GM19372 (cell line): ENCODE data around the gene AHI1.

Experiments
- ATAC-seq: cut with Tn5 transposase; IDR thresholded peaks from one replicate; pipeline ENCODE4 v1.9.1; 2021; ENCODE audit warnings: mild to moderate bottlenecking, low read depth, moderate library complexity; ENCODE audit not compliant: unreplicated experiment

The AHI1 gene

DNA sequence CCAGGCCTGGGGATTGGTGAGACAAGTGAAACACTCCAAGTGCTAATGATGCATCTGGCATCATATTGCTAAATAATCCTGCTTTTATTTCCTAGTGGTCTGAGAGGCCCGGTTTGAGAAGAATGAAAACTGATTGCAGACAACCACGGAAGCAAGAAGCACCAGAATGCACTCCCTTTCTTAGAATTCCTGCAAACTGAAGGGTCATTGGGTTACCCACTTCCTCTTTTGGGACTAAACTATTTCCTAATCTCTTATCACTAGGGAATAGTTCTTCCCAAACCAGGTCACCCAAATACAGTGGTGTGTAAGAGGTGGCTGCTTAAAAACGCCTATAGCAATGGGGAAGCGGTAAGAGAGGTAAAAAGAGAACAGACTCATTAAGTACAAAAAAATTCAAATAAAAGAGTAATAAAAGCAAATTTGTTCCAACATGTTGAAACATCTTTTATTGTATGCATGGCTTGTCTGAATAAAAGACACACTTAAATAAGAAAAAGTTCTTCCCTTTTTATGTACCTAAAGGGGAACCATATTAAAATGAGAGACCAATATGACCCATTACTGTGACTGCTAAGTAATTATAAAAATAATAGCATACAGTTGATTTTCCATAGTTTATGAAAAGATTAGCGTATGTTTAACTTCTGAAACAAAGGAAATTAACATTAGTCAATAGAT lies 190.7 kb downstream of the AHI1 start:
- no peak for ATAC-seq

DNA sequence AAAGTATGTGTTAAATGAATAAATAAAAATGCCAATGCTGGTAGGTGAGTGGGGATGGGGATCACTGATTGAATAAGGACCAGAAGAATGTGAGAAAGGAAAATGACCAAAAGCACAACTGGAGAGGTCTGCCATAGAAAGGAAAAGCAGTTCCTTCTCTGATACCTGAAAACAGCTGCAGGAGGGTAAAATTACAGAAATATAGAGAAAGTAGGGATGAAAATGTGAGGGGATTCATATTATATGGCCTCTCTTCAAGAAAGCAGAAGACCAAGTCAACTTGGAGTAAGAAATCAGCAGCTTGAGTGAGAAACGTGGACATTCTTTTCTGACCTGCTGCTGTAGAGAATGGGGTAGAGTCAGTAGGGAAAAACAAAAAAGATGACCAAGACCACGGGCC lies 191.4 kb downstream of the AHI1 start:
- no peak for ATAC-seq

DNA sequence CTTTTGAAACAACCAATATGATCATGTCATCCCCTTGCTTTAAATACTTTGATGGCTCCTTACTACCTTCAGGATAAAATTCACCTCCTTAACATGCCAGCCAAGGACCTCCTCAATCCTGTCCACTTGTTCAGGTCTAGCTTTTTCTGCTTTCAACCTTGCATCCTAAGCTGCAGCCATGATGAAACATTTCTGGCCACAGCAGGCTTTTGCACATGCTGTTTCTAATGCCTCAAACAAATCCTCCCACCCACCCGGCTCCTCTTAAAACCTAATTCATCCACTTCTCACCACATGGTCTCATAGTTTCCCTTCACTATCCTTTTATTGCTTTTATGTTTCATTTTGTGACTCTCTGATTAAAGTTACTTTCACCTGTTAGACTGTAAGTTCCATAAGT lies 191.9 kb downstream of the AHI1 start:
- no peak for ATAC-seq

GRCh38 chr6:135304883-135305282 lies 192.7 kb downstream of the AHI1 start:
- no peak for ATAC-seq

DNA sequence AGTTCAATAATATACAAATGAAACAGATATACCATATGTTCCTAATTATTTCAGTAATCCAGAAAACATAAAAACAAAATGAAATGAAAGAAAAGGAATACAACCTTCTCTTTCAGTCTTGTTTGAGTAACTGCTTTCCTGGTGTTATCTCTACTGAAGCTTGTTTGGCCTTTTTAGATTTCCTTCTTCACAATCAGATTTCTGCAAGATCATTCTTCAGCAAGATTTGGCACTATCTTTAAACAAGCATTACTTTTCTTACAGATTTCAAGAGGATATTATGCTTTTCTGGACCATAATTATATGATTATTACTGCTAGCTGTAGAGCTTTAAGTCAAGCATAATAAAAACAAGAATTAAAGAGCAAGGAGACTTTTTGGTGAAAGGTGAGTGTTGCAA lies 196.2 kb downstream of the AHI1 start:
- ATAC-seq, result no peak

- no peak for ATAC-seq
Observed at GRCh38 chr6:135300576-135300975, 197.0 kb downstream of the AHI1 start.

DNA sequence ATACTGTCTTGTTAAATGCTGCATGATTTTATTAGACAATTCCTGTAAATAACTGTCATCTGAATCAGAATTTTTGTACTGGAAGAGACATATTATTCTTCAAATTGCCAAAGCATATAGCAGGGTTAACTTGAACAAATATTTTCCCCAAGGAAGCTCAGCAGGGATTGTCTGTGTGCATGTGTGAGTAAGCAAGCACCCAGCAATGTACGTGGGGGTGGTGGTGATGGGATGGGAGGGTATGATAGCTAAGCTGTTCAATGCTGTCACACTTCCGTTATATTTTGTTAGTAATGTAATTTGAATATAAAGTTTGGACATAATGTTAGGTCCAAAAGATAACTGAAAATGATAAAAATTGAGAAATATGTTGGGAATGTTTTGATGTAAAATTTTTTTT lies 198.3 kb downstream of the AHI1 start:
- ATAC-seq, result no peak

- no peak for ATAC-seq
Observed at GRCh38 chr6:135298455-135298854, 199.1 kb downstream of the AHI1 start.

DNA sequence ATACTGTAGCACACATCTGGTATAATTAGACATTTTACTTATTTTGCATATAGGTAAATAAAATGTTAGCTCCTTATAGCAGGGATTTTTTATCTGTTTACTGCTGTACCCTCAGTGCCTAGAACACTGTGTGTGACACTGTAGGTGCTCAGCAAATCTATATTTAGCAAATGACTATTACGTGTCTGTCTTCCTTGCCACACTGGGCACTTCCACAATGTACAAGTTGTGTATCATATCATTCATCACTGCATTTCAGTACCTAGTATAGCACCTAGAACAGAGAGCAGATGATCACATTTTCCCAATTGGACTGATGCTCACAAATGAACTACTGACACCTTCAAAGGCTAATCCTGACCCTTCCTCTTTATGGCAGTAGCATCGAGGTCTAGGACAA lies 200.8 kb downstream of the AHI1 start:
- no peak for ATAC-seq

- ATAC-seq, result no peak
Observed at GRCh38 chr6:135295085-135295484, 202.5 kb downstream of the AHI1 start.

DNA sequence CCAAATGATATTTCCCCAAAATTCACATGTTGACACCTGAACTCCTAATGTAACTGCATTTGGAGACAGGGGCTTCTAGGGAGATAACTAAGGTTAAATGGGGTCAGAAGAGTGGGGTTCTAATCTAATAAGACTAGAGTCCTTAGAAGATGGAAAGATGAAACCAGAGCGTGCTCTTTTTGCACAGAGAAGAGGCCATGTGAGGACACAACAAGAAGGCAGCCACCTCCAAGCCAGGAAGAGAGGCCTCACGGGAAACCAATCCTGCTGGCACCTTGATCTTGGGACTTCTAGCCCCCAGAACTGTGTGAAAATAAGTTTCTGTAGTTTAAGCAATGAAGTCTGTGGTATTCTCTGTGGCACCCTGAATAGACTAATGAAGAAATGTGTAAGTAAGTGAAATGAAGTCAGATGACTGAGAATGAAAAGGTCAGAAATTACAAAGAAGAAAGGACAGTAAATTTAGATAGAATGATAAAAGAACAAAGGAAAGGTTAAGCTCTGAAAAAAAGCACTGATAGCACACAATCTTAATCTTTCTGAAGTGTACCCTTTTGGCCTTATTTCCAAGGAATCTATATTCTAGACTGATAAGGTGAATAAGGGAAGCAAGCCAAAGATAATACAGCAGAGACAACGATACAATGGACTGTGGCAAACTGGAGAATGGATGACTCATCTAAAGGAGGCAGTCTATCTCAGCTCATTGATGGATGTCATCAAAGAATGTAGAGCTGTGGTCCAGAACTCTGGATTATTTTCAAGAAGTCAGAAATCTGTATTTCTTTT lies 206.1 kb downstream of the AHI1 start:
- no peak for ATAC-seq

DNA sequence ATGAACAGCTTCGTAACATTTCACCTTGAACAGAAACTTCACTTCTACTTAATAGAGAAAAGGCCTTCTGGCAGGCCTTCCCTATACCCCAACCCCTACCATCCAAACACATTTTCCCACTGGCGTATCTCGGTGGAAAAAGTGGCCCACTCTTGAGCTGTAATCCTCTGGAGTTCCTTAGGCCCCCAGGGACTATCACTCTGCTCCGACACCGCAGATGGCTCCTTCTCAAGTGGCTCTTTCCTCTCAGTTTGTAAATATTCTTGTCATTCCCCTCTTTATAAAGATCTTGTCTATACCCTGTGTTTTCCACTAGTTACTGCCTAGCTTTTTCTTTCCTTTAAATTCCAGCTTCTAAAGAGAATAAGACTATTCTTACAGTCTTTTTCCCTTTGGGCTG lies 207.7 kb downstream of the AHI1 start:
- no peak for ATAC-seq

- no peak for ATAC-seq
Observed at GRCh38 chr6:135286962-135287538, 210.5 kb downstream of the AHI1 start.

DNA sequence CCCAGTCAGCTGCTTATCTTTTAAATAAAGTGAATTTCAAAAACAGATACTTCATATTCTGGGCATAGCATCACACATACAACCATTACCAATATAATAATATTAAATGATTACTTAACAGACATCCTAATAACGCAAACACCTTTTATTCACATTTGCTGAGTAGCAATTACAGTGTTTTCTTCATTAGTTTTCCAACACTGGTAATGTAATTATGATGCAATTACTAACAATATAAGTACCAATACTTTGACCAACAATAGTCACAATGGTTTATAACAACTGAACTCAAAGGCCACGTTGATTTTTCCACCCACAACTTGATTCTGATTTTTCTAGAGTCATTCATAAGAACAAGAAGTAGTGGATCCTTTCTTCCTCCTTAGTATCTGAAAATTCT lies 212.4 kb downstream of the AHI1 start:
- ATAC-seq, result no peak

DNA sequence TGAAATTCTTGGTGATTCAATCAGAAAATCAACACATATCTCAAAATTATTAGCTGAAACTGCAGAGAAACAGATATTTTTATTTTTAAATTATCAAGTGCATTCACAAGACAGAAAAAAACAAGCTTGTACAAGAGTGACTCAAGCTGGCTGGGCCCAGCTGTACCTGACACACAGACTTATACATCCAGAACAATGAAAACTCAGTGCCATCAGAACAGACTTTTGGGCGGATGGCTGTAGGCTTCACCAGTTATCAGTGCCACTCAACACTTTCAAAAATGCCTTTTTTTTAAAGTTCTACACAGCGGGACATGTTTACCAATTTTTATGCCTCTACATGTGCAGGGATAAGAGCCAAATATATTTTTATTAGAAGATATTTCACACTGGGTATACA lies 213.6 kb downstream of the AHI1 start:
- no peak for ATAC-seq

DNA sequence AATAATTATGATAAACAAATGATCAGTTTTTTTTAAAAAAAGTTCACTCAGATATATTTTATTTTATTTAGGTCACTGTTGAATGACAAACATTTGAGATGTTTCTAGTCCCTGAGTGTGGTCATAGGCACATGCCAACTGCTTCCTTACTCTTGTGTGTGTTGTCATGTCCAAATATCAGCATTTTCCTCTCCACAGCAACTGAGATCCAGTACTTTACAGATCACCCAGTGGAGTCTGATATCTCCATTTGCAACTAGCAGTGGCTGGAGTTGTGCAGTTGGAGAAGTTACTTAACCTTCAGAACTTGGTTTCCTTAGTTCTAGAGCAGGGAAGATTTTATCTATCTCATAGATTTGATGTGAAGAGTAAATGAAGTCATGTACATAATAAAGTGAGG lies 215.1 kb downstream of the AHI1 start:
- ATAC-seq, result no peak

DNA sequence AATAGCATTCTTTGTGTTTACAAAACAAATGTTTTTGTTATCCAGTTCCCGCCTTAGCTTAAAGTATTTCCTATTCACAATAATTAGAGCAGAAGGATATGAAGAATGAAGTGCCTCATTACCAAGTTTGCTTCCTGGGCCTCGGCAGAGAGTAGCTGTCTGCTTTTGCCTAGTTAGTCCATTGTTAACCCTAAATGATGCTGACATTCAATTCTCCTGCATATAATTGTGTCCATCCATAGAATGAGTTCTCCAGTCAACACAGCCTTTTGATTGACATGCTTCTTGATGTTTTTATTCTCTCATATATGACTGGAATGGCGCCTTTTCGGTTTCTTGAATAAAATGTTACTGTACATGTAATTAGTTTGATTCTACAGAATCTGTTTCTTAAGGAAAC lies 215.6 kb downstream of the AHI1 start:
- no peak for ATAC-seq

GRCh38 chr6:135281227-135281626 lies 216.3 kb downstream of the AHI1 start:
- ATAC-seq, result no peak

- ATAC-seq, result no peak
Observed at GRCh38 chr6:135280375-135281136, 217.0 kb downstream of the AHI1 start.

GRCh38 chr6:135277422-135277821 lies 220.1 kb downstream of the AHI1 start:
- ATAC-seq, result no peak
